ENCODE measurements around the gene TIMP1. TPM values are rescaled to one million over a fixed set of nuclear protein-coding genes. Genes with fewer than 3 reads are reported as not detected.

TIMP1 gene
- total and polyA plus RNA-seq, 2 experiments from 2014 or later = 4,277 to 13,908 TPM

- H2AFZ ChIP-seq = no peak overlapping the region
- DNase-seq = no peak
These were observed 5.9 kb downstream of the TIMP1 start for GRCh38 chrX:47587906-47588735.

GRCh38 chrX:47590984-47591383 lies 8.7 kb downstream of the TIMP1 start:
- no peak overlapping the region for H3K4me2 ChIP-seq (ENCODE audit: unreplicated experiment)
- no peaks in the 10 kb centered on the region for H3F3A ChIP-seq (ENCODE audit: insufficient read depth)
- no peak overlapping the region for H3K27ac ChIP-seq
- no peaks in the 10 kb centered on the region for H3K9me2 ChIP-seq (ENCODE audit: insufficient read depth)
- no peak overlapping the region for H3K4me3 ChIP-seq
- TF ChIP-seq EZH2phosphoT487 (IDR thresholded peaks at IDR 0.05; ENCODE audit: insufficient read depth, low read depth) = no peak
- no peak for TF ChIP-seq EZH2 (IDR thresholded peaks at IDR 0.05; ENCODE audit: insufficient read depth, poor library complexity, severe bottlenecking)
- 58 to 67% methylated on average over 4 to 5 of the region's 5 CpGs for WGBS, 2 experiments (ENCODE audit: low coverage in 1 of 2, low lambda C conversion rate in 2 of 2, missing lambda C conversion rate in 2 of 2)
- H3K36me3 ChIP-seq (ENCODE audit: low read depth) = no peaks in the 10 kb centered on the region
- no peak for DNase-seq
- in situ Hi-C loops (cut with MboI) = no loop called here
- H3K9me3 ChIP-seq (ENCODE audit: low read depth) = no peaks in the 10 kb centered on the region
- H3K27me3 ChIP-seq (replicated peaks; ENCODE audit: insufficient read depth) = no peaks in the 10 kb centered on the region
- no peaks in the 10 kb centered on the region for H3K4me1 ChIP-seq (ENCODE audit: insufficient read depth)
- no peaks in the 10 kb centered on the region for H3K79me2 ChIP-seq (ENCODE audit: insufficient read depth)
- H2AFZ ChIP-seq = no peak overlapping the region
- no peak overlapping the region for H3K9ac ChIP-seq
- no peaks in the 10 kb centered on the region for H4K20me1 ChIP-seq (ENCODE audit: insufficient read depth)

More at GRCh38 chrX:47587906-47588735, 5.9 kb downstream of the TIMP1 start:
- Histone ChIP-seq H3F3A (ENCODE audit: insufficient read depth) (peaks cover 21% of the 10 kb centered on the region; the same call in 1 of the 2 replicates), H3K9me2 (ENCODE audit: insufficient read depth) (no peaks in the 10 kb centered on the region), H3K4me1 (ENCODE audit: insufficient read depth) (no peaks in the 10 kb centered on the region), H3K4me2 (ENCODE audit: unreplicated experiment) (no peak overlapping the region), H3K4me3 (no peak overlapping the region), H3K27ac (no peak overlapping the region), H3K79me2 (ENCODE audit: insufficient read depth) (peaks cover 15% of the 10 kb centered on the region), H3K9me3 (ENCODE audit: low read depth) (no peaks in the 10 kb centered on the region), H3K9ac (no peak overlapping the region), H4K20me1 (ENCODE audit: insufficient read depth) (no peaks in the 10 kb centered on the region), H3K27me3 (replicated peaks; ENCODE audit: insufficient read depth) (no peaks in the 10 kb centered on the region), H3K36me3 (ENCODE audit: low read depth) (no peaks in the 10 kb centered on the region; the same call in 1 of the 2 replicates)
- WGBS, 2 experiments (ENCODE audit: low coverage in 1 of 2, low lambda C conversion rate in 2 of 2, missing lambda C conversion rate in 2 of 2) = 76 to 83% methylated on average over 6 to 13 of the region's 16 CpGs
- TF ChIP-seq EZH2phosphoT487 (IDR thresholded peaks at IDR 0.05; ENCODE audit: insufficient read depth, low read depth) (no peak), EZH2 (IDR thresholded peaks at IDR 0.05; ENCODE audit: insufficient read depth, poor library complexity, severe bottlenecking) (no peak)
- in situ Hi-C loops (cut with MboI) = no loop called here

GRCh38 chrX:47593522-47593921 lies 11.3 kb downstream of the TIMP1 start:
- H3K27me3 ChIP-seq (replicated peaks; ENCODE audit: insufficient read depth) = no peaks in the 10 kb centered on the region
- H2AFZ ChIP-seq = no peak overlapping the region
- no peaks in the 10 kb centered on the region for H3K36me3 ChIP-seq (ENCODE audit: low read depth)
- H3F3A ChIP-seq (ENCODE audit: insufficient read depth) = no peaks in the 10 kb centered on the region
- no peaks in the 10 kb centered on the region for H3K79me2 ChIP-seq (ENCODE audit: insufficient read depth)
- H3K9me3 ChIP-seq (ENCODE audit: low read depth) = no peaks in the 10 kb centered on the region
- H3K9me2 ChIP-seq (ENCODE audit: insufficient read depth) = no peaks in the 10 kb centered on the region
- H3K27ac ChIP-seq = no peak overlapping the region
- DNase-seq = no peak
- no peaks in the 10 kb centered on the region for H4K20me1 ChIP-seq (ENCODE audit: insufficient read depth)
- no peak overlapping the region for H3K9ac ChIP-seq
- 53 to 59% methylated on average over 4 of the region's 4 CpGs for WGBS, 2 experiments (ENCODE audit: low coverage in 1 of 2, low lambda C conversion rate in 2 of 2, missing lambda C conversion rate in 2 of 2)
- in situ Hi-C loops (cut with MboI) = no loop called here
- no peak overlapping the region for H3K4me3 ChIP-seq
- no peak for TF ChIP-seq EZH2phosphoT487 (IDR thresholded peaks at IDR 0.05; ENCODE audit: insufficient read depth, low read depth)
- TF ChIP-seq EZH2 (IDR thresholded peaks at IDR 0.05; ENCODE audit: insufficient read depth, poor library complexity, severe bottlenecking) = no peak
- H3K4me2 ChIP-seq (ENCODE audit: unreplicated experiment) = no peak overlapping the region
- H3K4me1 ChIP-seq (ENCODE audit: insufficient read depth) = no peaks in the 10 kb centered on the region

- Histone ChIP-seq H2AFZ (no peak overlapping the region), H3K4me3 (no peak overlapping the region), H3K9me2 (ENCODE audit: insufficient read depth) (no peaks in the 10 kb centered on the region), H3K27ac (no peak overlapping the region), H3K9me3 (ENCODE audit: low read depth) (no peaks in the 10 kb centered on the region), H3K27me3 (replicated peaks; ENCODE audit: insufficient read depth) (no peaks in the 10 kb centered on the region), H3K9ac (no peak overlapping the region), H3K4me1 (ENCODE audit: insufficient read depth) (no peaks in the 10 kb centered on the region), H4K20me1 (ENCODE audit: insufficient read depth) (no peaks in the 10 kb centered on the region), H3K36me3 (ENCODE audit: low read depth) (no peaks in the 10 kb centered on the region), H3K79me2 (ENCODE audit: insufficient read depth) (no peaks in the 10 kb centered on the region), H3K4me2 (ENCODE audit: unreplicated experiment) (no peak overlapping the region), H3F3A (ENCODE audit: insufficient read depth) (no peaks in the 10 kb centered on the region)
- TF ChIP-seq EZH2phosphoT487 (IDR thresholded peaks at IDR 0.05; ENCODE audit: insufficient read depth, low read depth) (no peak), EZH2 (IDR thresholded peaks at IDR 0.05; ENCODE audit: insufficient read depth, poor library complexity, severe bottlenecking) (no peak)
- 80% methylated on average over 1 of the region's 1 CpG for WGBS, 2 experiments (ENCODE audit: low coverage in 1 of 2, low lambda C conversion rate in 2 of 2, missing lambda C conversion rate in 2 of 2)
- in situ Hi-C loops (cut with MboI) = no loop called here
- peak; percentile 12 for DNase-seq
These were observed 13.5 kb downstream of the TIMP1 start for GRCh38 chrX:47595716-47596251.

All from GM23248 (cell line).